HepG2 (cell line): ENCODE data around the gene CCNL1. TPM values are rescaled to one million over a fixed set of nuclear protein-coding genes. Genes with fewer than 3 reads are reported as not detected.

Experiments
- ASH2L ChIP-seq: fragments of 300-600, 200-600 bp; sonication (generic); IDR thresholded peaks from 2 replicates; pipeline ENCODE4 v1.7.0; 2017; ENCODE audit warnings: low read depth, mild to moderate bottlenecking, moderate library complexity, mixed read lengths, low read length; ENCODE audit not compliant: insufficient read length
- ELF1 ChIP-seq: sonication (generic); formaldehyde crosslinking; IDR thresholded peaks from 2 replicates; pipeline ENCODE4 v1.4.0; 2020; ENCODE audit warnings: missing genetic modification reagents
- FOSL1 ChIP-seq: sonication (generic); formaldehyde crosslinking; IDR thresholded peaks from 2 replicates; pipeline ENCODE4 v1.9.0; 2021; ENCODE audit warnings: missing genetic modification reagents, borderline replicate concordance
- MED1 ChIP-seq: sonication (generic); formaldehyde crosslinking; IDR thresholded peaks from 2 replicates; pipeline ENCODE4 v1.4.0; 2020; ENCODE audit warnings: missing genetic modification reagents
- RBM39 ChIP-seq: fragments of 200-400 bp; formaldehyde crosslinking; IDR thresholded peaks from one replicate; pipeline ENCODE4 v1.6.1; 2018; ENCODE audit warnings: antibody characterized with exemption, mild to moderate bottlenecking, low read depth, low read length; ENCODE audit not compliant: poor library complexity, severe bottlenecking
- SATB2 ChIP-seq: sonication (generic); formaldehyde crosslinking; IDR thresholded peaks from 2 replicates; pipeline ENCODE4 v1.5.0; 2020; ENCODE audit warnings: missing genetic modification reagents
- SMYD3 ChIP-seq: sonication (generic); formaldehyde crosslinking; IDR thresholded peaks from 2 replicates; pipeline ENCODE4 v1.8.1; 2023; ENCODE audit warnings: mild to moderate bottlenecking, missing genetic modification reagents
- TBP ChIP-seq: sonication (generic); formaldehyde crosslinking; IDR thresholded peaks from 2 replicates; pipeline ENCODE4 v1.5.0; 2020; ENCODE audit warnings: missing genetic modification reagents
- ZFP36L1 ChIP-seq: sonication (generic); formaldehyde crosslinking; IDR thresholded peaks from 2 replicates; pipeline ENCODE4 v1.8.0; 2022; ENCODE audit warnings: mild to moderate bottlenecking, missing genetic modification reagents, moderate library complexity
- ZNF317 ChIP-seq: sonication (generic); formaldehyde crosslinking; IDR thresholded peaks from 2 replicates; pipeline ENCODE4 v1.5.0; 2020; ENCODE audit warnings: mild to moderate bottlenecking, missing genetic modification reagents
- ZNF678 ChIP-seq: sonication (generic); formaldehyde crosslinking; IDR thresholded peaks from 2 replicates; pipeline ENCODE4 v1.4.0; 2020; ENCODE audit warnings: mild to moderate bottlenecking, missing genetic modification reagents
- ZNF879 ChIP-seq: sonication (generic); formaldehyde crosslinking; IDR thresholded peaks from 2 replicates; pipeline ENCODE4 v1.8.1; 2023; ENCODE audit warnings: missing genetic modification reagents
- polyA plus RNA-seq, 8 experiments: library from polyadenylated mRNA; depleted of rRNA in 3 of 8; stranded (reverse) in 7 of 8; unstranded in 1 of 8; fragments of >200 nt; fragmentation: Illumina TruSeq in 4 of 8; extraction: Trizol in 4 of 8; gene quantifications; 2 replicates each; pipeline versions ENCODE4 v1.2.1 to v1.2.3, GENCODE V29; 2011 to 2016; ENCODE audit warnings: low read depth in 4 of 8, missing spikeins in 1 of 8, mixed read lengths in 1 of 8; ENCODE audit not compliant: insufficient read depth in 1 of 8
- total RNA-seq, 5 experiments: library from RNA; depleted of rRNA; stranded (reverse); fragments of >200 nt; fragmentation: Illumina TruSeq; extraction: Trizol; gene quantifications; 2 replicates each; pipeline ENCODE4 v1.2.3, GENCODE V29; 2016; ENCODE audit warnings: low read depth in 1 of 5
- TF ChIP-seq, protein P1 (sequence below), 2 experiments: sonication (generic) in 1 of 2; formaldehyde crosslinking in 1 of 2; IDR thresholded peaks; 2 replicates each; pipeline versions ENCODE4 v1.4.0 to v1.6.1; 2016 to 2020; ENCODE audit warnings: borderline replicate concordance in 1 of 2, low read depth in 1 of 2, mild to moderate bottlenecking in 1 of 2, missing genetic modification reagents in 1 of 2
- TF ChIP-seq, protein P2 (sequence below): sonication (generic); formaldehyde crosslinking; IDR thresholded peaks from 2 replicates; pipeline ENCODE4 v1.4.0; 2020; ENCODE audit warnings: mild to moderate bottlenecking, missing genetic modification reagents
- TF ChIP-seq, protein P3 (sequence below): sonication (generic); formaldehyde crosslinking; IDR thresholded peaks from 2 replicates; pipeline ENCODE4 v1.4.0; 2020; ENCODE audit warnings: missing genetic modification reagents
- TF ChIP-seq, protein P4 (sequence below): sonication (generic); formaldehyde crosslinking; IDR thresholded peaks from 2 replicates; pipeline ENCODE4 v1.4.0; 2020; ENCODE audit warnings: missing genetic modification reagents
- TF ChIP-seq, protein P5 (sequence below): sonication (generic); formaldehyde crosslinking; conservative IDR thresholded peaks from 2 replicates; pipeline ENCODE4 v1.5.0; 2020; ENCODE audit warnings: missing genetic modification reagents
- TF ChIP-seq, protein P6 (sequence below): sonication (generic); formaldehyde crosslinking; IDR thresholded peaks from 2 replicates; pipeline ENCODE4 v1.5.0; 2020; ENCODE audit warnings: missing genetic modification reagents

The CCNL1 gene
- total and polyA plus RNA-seq, 2 of the 13 experiments (the other 11 are each of a cell fraction or from before 2014, with no cell fraction given): 151 to 303 TPM

DNA sequence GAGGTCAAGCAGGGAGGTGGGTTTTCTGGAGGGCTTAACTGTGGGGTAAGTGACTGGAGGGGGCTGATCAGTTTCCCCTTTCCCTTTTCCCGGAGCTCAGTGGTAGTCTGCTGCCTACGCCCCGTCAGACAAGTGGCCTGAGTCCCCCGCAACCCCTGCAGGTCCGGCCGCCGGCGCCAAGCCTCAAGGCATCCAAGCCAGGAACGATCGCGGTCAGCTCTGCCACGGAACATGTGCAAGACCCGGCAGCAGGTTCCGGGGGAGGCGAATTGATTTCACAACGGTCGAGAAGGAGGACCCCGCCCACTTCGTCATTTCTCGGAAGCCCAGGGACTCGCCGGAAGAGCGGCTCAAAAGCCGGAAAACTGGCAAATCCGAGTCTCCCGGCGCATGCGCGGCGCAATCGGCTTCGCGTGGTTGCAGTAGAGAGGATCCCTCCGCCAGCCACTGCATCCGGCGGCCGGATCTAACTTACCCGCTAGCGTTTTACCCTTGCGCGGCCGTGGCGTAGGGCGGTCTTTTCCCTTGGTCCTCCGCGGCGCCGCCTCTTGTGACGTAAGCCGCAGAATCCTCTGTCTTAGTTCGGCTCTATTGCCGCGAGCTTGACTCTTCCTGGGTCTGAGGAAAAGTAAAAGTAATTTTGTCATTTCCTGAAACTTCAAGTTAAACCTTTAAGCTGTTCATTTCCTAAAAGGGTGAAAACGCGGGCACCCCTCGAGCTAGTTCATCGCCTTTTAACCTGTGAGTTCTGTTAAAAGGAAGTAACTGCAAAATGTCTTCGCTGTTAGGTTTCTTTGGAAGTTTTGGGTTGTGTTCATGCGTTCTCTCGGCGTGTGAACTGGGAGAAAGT lies 14.9 kb upstream of the CCNL1 start (continued):
- TF ChIP-seq, protein P1, sequence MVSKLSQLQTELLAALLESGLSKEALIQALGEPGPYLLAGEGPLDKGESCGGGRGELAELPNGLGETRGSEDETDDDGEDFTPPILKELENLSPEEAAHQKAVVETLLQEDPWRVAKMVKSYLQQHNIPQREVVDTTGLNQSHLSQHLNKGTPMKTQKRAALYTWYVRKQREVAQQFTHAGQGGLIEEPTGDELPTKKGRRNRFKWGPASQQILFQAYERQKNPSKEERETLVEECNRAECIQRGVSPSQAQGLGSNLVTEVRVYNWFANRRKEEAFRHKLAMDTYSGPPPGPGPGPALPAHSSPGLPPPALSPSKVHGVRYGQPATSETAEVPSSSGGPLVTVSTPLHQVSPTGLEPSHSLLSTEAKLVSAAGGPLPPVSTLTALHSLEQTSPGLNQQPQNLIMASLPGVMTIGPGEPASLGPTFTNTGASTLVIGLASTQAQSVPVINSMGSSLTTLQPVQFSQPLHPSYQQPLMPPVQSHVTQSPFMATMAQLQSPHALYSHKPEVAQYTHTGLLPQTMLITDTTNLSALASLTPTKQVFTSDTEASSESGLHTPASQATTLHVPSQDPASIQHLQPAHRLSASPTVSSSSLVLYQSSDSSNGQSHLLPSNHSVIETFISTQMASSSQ (IDR thresholded peaks at IDR 0.05; ENCODE audit: low read depth): peak; percentile 40; the same call in 1 of the 2 replicates
- TF ChIP-seq, protein P1 (CRISPR knock-in tag; IDR thresholded peaks at IDR 0.05; ENCODE audit: borderline replicate concordance): peak; percentile 93; the same call in 1 of the 2 replicates
- TF ChIP-seq ASH2L (peak; percentile 85), ZNF678 (CRISPR knock-in tag) (peak; percentile 95), ELF1 (peak; percentile 96), ZNF879 (CRISPR knock-in tag) (peak; percentile 44; the same call in 1 of the 2 replicates), MED1 (CRISPR knock-in tag) (peak; percentile 93), ZFP36L1 (peak; percentile 94; the same call in 1 of the 2 replicates), SATB2 (peak; percentile 70; the same call in 1 of the 2 replicates), ZNF317 (peak; percentile 93), TBP (CRISPR knock-in tag) (0 out of 2 replicates have a peak, but pooled peaks have one; percentile 26), SMYD3 (CRISPR knock-in tag) (peak; percentile 91; the same call in 1 of the 2 replicates), RBM39 (peak; percentile 63), FOSL1 (CRISPR knock-in tag) (peak; percentile 32; the same call in 1 of the 2 replicates)
- TF ChIP-seq, protein P2, sequence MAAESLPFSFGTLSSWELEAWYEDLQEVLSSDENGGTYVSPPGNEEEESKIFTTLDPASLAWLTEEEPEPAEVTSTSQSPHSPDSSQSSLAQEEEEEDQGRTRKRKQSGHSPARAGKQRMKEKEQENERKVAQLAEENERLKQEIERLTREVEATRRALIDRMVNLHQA (CRISPR knock-in tag): no peak
- TF ChIP-seq, protein P3, sequence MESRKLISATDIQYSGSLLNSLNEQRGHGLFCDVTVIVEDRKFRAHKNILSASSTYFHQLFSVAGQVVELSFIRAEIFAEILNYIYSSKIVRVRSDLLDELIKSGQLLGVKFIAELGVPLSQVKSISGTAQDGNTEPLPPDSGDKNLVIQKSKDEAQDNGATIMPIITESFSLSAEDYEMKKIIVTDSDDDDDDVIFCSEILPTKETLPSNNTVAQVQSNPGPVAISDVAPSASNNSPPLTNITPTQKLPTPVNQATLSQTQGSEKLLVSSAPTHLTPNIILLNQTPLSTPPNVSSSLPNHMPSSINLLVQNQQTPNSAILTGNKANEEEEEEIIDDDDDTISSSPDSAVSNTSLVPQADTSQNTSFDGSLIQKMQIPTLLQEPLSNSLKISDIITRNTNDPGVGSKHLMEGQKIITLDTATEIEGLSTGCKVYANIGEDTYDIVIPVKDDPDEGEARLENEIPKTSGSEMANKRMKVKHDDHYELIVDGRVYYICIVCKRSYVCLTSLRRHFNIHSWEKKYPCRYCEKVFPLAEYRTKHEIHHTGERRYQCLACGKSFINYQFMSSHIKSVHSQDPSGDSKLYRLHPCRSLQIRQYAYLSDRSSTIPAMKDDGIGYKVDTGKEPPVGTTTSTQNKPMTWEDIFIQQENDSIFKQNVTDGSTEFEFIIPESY: peak; percentile 70; the same call in 1 of the 2 replicates
- TF ChIP-seq, protein P4, sequence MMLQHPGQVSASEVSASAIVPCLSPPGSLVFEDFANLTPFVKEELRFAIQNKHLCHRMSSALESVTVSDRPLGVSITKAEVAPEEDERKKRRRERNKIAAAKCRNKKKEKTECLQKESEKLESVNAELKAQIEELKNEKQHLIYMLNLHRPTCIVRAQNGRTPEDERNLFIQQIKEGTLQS: peak; percentile 42; the same call in 1 of the 2 replicates
- TF ChIP-seq, protein P5, sequence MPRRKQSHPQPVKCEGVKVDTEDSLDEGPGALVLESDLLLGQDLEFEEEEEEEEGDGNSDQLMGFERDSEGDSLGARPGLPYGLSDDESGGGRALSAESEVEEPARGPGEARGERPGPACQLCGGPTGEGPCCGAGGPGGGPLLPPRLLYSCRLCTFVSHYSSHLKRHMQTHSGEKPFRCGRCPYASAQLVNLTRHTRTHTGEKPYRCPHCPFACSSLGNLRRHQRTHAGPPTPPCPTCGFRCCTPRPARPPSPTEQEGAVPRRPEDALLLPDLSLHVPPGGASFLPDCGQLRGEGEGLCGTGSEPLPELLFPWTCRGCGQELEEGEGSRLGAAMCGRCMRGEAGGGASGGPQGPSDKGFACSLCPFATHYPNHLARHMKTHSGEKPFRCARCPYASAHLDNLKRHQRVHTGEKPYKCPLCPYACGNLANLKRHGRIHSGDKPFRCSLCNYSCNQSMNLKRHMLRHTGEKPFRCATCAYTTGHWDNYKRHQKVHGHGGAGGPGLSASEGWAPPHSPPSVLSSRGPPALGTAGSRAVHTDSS (CRISPR knock-in tag): no peak
- TF ChIP-seq, protein P6, sequence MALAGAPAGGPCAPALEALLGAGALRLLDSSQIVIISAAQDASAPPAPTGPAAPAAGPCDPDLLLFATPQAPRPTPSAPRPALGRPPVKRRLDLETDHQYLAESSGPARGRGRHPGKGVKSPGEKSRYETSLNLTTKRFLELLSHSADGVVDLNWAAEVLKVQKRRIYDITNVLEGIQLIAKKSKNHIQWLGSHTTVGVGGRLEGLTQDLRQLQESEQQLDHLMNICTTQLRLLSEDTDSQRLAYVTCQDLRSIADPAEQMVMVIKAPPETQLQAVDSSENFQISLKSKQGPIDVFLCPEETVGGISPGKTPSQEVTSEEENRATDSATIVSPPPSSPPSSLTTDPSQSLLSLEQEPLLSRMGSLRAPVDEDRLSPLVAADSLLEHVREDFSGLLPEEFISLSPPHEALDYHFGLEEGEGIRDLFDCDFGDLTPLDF: peak; percentile 78
